Loucy (cell line): ENCODE data around the gene FTL.

Experiments used
- EZH2phosphoT487 ChIP-seq: fragments of 200-600 bp; IDR thresholded peaks from 2 replicates; pipeline ENCODE4 v1.6.1; 2018; ENCODE audit warnings: antibody characterized with exemption, mild to moderate bottlenecking, moderate library complexity, borderline replicate concordance
- TF ChIP-seq, protein P1 (sequence below): fragments of 200-600 bp; sonication (generic); conservative IDR thresholded peaks from 2 replicates; pipeline ENCODE4 v1.5.1; 2014; ENCODE audit warnings: mild to moderate bottlenecking, antibody characterized with exemption, low read length

DNA sequence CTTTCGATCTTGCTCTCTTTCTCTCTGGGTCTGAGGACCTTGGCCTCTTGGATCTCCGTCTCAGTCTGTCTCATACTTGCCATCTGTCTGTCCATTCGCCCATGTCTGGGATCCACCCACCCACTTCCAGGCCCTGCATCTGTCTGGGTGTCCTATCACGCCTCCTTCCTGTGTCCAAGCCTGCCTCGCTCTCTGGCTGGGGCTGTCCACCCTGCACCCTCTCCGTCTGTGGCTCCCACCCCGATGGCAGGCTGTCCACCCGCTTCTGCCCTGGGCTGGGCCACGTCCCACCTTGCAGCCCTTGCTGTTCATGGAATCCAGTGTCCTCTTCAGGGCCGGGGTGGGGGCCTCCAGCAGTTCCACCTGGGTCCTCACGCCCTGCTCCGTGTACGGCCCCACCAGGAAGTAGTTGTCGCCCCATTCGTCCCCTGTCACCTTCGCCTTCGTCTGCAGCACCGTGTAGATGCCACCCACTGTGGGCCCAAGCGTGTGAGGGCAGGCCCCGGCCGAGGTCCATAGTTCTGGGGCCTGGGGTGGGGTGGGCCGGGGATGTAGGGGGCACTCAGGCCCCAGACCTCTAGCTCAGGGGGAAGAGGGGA is 26.0 kb downstream of the FTL start:
- TF ChIP-seq EZH2phosphoT487: no peak
- TF ChIP-seq, protein P1, sequence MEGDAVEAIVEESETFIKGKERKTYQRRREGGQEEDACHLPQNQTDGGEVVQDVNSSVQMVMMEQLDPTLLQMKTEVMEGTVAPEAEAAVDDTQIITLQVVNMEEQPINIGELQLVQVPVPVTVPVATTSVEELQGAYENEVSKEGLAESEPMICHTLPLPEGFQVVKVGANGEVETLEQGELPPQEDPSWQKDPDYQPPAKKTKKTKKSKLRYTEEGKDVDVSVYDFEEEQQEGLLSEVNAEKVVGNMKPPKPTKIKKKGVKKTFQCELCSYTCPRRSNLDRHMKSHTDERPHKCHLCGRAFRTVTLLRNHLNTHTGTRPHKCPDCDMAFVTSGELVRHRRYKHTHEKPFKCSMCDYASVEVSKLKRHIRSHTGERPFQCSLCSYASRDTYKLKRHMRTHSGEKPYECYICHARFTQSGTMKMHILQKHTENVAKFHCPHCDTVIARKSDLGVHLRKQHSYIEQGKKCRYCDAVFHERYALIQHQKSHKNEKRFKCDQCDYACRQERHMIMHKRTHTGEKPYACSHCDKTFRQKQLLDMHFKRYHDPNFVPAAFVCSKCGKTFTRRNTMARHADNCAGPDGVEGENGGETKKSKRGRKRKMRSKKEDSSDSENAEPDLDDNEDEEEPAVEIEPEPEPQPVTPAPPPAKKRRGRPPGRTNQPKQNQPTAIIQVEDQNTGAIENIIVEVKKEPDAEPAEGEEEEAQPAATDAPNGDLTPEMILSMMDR: no peak
